Neural crest cell (in vitro differentiated cells): Measurements from ENCODE around the gene CATSPERB. TPM values are rescaled to one million over a fixed set of nuclear protein-coding genes. Genes with fewer than 3 reads are reported as not detected.

ENCODE experiments used
- DNase-seq: peaks from one replicate; pipeline ENCODE4 v3.0.0; 2021; ENCODE audit warnings: low read depth, mixed read lengths, low spot score
- H3K27ac Mint-ChIP-seq: one replicate; pipeline ENCODE4 v1.8.0; 2021; ENCODE audit warnings: mild to moderate bottlenecking, mixed read lengths; ENCODE audit not compliant: unreplicated experiment
- H3K27me3 Mint-ChIP-seq: 2 replicates; pipeline ENCODE4 v1.8.0; 2021; ENCODE audit warnings: low read depth, mild to moderate bottlenecking, mixed read lengths
- H3K36me3 Mint-ChIP-seq: 2 replicates; pipeline ENCODE4 v1.8.0; 2021; ENCODE audit warnings: low read depth, mild to moderate bottlenecking, mixed read lengths
- H3K4me1 Mint-ChIP-seq: 2 replicates; pipeline ENCODE4 v1.8.0; 2021; ENCODE audit warnings: mixed read lengths
- H3K4me3 Mint-ChIP-seq: one replicate; pipeline ENCODE4 v1.8.0; 2021; ENCODE audit warnings: mild to moderate bottlenecking, mixed read lengths
- H3K9me3 Mint-ChIP-seq: 2 replicates; pipeline ENCODE4 v1.8.0; 2021; ENCODE audit warnings: mixed read lengths
- long read RNA-seq: library from polyadenylated mRNA; unstranded; transcript quantifications from one replicate; pipeline ENCODE4 v2.0.0, GENCODE V29; 2020
- total RNA-seq: library from RNA; stranded (reverse); gene quantifications from 2 replicates; pipeline ENCODE4 v1.2.1, GENCODE V29; 2021
- TF ChIP-seq, protein P1 (sequence below): fragments of 200-600 bp; sonication (generic); conservative IDR thresholded peaks from 2 replicates; pipeline ENCODE4 v1.5.0; 2021; ENCODE audit warnings: antibody characterized with exemption, mild to moderate bottlenecking

Gene CATSPERB, protein sequence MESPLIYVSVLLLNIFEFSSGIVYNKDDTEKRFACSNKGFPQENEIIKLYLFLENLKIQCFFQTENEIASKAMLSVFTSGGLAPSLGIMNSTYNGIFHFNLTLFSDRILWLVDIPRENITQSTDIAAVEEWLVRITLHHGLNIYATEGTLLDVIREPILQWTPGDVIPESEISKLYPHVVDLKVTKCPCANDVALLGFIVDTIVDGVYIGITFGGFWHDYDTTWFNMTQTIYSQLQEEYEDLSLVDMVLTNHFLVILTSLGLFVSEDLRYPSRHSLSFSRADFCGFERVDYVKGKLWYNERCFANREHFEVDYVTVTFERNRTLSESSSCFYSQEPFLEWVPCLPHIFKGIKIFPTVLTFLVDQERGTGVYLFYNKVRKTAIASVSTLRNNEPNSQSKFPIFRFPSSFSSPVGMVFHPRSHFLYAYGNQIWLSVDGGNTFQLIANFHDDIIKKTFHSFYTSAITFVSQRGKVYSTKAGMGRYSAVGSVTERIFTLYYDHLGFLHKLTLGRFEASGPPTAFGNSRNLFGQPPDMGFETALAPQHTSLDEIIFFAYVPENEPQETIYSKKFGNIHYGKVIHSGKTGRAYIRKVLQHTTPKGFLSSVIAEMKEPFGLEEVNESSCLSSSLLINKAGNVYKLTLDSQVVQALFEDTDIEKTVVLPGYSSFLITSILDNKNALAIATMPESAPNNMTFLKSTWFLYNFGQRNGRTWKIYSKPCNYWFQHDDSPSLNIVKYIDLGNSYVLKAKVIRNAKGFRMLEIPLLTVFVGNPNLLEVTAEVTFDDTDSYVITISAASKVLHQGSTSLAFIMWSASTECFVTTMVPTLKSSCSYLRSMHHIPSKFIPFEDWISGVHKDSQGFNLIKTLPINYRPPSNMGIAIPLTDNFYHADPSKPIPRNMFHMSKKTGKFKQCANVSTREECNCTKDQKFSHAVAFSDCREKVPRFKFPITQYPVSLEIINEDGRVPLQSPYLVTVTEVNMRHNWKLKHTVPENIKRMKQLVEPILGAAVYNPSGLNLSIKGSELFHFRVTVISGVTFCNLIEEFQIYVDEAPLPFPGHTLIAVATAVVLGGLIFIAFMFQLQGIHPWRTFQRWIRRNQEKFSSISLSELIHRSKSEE
- total RNA-seq: not detected in 2 replicates
- long read RNA-seq, partial matches to known transcripts: 0 of 1 reads
- long read RNA-seq, other reads (novel, unspliced or antisense): 1 of 1 reads

DNA sequence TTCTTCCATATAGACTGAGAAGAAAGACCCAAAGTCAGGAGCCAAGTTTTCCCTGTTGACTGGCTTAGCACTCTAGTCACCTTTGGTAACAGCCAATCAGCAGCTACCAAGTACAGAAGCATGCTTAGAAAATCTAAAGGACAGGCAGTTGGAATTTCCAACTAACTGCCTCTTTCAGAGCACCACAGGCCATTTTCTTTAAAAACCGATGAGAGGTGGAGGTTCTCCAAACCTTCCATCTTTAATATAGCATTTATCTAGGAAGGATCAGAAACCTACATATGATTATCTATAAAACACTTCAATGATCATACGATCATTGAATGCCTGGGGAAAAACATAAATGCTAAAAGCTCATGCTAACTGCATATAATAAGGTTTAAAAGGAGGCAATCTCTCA, at the start of gene CATSPERB:
CATSPERB (minus strand) TSS at position 101 of the 400 bp plus-strand sequence. CDS start 2,607 bp downstream, outside the sequence.
- no peak for DNase-seq
- TF ChIP-seq, protein P1, sequence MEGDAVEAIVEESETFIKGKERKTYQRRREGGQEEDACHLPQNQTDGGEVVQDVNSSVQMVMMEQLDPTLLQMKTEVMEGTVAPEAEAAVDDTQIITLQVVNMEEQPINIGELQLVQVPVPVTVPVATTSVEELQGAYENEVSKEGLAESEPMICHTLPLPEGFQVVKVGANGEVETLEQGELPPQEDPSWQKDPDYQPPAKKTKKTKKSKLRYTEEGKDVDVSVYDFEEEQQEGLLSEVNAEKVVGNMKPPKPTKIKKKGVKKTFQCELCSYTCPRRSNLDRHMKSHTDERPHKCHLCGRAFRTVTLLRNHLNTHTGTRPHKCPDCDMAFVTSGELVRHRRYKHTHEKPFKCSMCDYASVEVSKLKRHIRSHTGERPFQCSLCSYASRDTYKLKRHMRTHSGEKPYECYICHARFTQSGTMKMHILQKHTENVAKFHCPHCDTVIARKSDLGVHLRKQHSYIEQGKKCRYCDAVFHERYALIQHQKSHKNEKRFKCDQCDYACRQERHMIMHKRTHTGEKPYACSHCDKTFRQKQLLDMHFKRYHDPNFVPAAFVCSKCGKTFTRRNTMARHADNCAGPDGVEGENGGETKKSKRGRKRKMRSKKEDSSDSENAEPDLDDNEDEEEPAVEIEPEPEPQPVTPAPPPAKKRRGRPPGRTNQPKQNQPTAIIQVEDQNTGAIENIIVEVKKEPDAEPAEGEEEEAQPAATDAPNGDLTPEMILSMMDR: no peak
- Mint-ChIP-seq H3K9me3 (peaks cover 2% of the 10 kb centered on the region), H3K4me3 (no peak within 1 kb of the TSS), H3K4me1 (peaks cover 20% of the 10 kb centered on the region), H3K27ac (no peak within 1 kb of the TSS), H3K36me3 (peaks cover 2% of the 10 kb centered on the region), H3K27me3 (no peaks in the 10 kb centered on the region)

DNA sequence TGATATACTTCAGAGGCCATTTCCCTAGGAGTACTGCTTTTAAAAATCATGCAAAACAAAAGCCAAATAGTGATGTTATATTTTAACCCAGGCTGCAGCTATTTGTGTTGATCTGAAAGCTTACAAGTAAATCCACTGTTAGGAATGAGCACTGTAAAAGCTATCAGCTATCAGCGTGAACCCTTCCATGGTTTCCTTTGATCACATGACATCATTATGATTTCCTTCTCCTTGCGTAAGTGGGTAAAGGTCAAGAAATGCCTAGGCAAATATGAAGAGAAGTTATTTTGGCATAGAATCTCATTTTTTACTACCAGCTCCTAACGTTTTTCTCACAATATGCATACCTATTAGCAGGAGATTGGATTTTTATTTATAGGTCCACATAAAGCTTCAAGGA, 48.6 kb upstream of the CATSPERB start:
- Mint-ChIP-seq H3K36me3 (no peaks in the 10 kb centered on the region), H3K27me3 (peaks cover 2% of the 10 kb centered on the region), H3K4me3 (no peak overlapping the region), H3K4me1 (peaks cover 9% of the 10 kb centered on the region), H3K9me3 (no peaks in the 10 kb centered on the region), H3K27ac (no peak overlapping the region)
- TF ChIP-seq, protein P1: no peak
- no peak for DNase-seq

GRCh38 chr14:91778217-91778616, 46.3 kb upstream of the CATSPERB start:
- H3K27ac Mint-ChIP-seq: no peak overlapping the region
- no peaks in the 10 kb centered on the region for H3K36me3 Mint-ChIP-seq
- H3K27me3 Mint-ChIP-seq: peaks cover 2% of the 10 kb centered on the region
- no peak for DNase-seq
- TF ChIP-seq, protein P1: no peak
- peaks cover 9% of the 10 kb centered on the region for H3K4me1 Mint-ChIP-seq
- no peaks in the 10 kb centered on the region for H3K9me3 Mint-ChIP-seq
- H3K4me3 Mint-ChIP-seq: no peak overlapping the region

GRCh38 chr14:91774140-91775096, 42.5 kb upstream of the CATSPERB start:
- Mint-ChIP-seq H3K4me3 (no peak overlapping the region), H3K9me3 (no peaks in the 10 kb centered on the region), H3K4me1 (no peaks in the 10 kb centered on the region), H3K36me3 (no peaks in the 10 kb centered on the region), H3K27me3 (peaks cover 2% of the 10 kb centered on the region), H3K27ac (no peak overlapping the region)
- TF ChIP-seq, protein P1: no peak
- no peak for DNase-seq
